Upper lobe of right lung (tissue), 1 donor: ENCODE data around the gene TAF4B. TPM values are rescaled to one million over a fixed set of nuclear protein-coding genes. Genes with fewer than 3 reads are reported as not detected.

ENCODE experiments used
- ATAC-seq: fragments of 200-7000 bp; cut with Tn5 transposase; one replicate; pipeline ENCODE4 v1.9.1; 2020; ENCODE audit warnings: mild to moderate bottlenecking, moderate library complexity
- DNase-seq: peaks from one replicate; pipeline ENCODE4 v3.0.0-alpha.2; 2020
- H3K27ac ChIP-seq: fragments of 200-600 bp; one replicate; pipeline ENCODE4 v1.8.0; 2022
- H3K27me3 ChIP-seq: fragments of 200-600 bp; one replicate; pipeline ENCODE4 v1.8.0; 2022; ENCODE audit warnings: mild to moderate bottlenecking
- H3K36me3 ChIP-seq: fragments of 200-600 bp; one replicate; pipeline ENCODE4 v1.8.0; 2022
- H3K4me1 ChIP-seq: fragments of 200-600 bp; one replicate; pipeline ENCODE4 v1.8.0; 2022
- H3K4me3 ChIP-seq: fragments of 200-600 bp; one replicate; pipeline ENCODE4 v1.8.0; 2022; ENCODE audit warnings: mild to moderate bottlenecking
- H3K9me3 ChIP-seq: fragments of 200-600 bp; one replicate; pipeline ENCODE4 v1.8.0; 2022
- CTCF ChIP-seq: fragments of 200-600 bp; IDR thresholded peaks from one replicate; pipeline ENCODE4 v1.8.0; 2022; ENCODE audit warnings: antibody characterized with exemption
- intact Hi-C: fragments of 100-400 bp; cut with DNase I; formaldehyde crosslinking; loops from one replicate; pipeline ENCODE4 v1.11.0; 2022
- total RNA-seq: library from RNA; stranded (reverse); fragmentation: NEBNext Ultra II Directional; extraction: Animal tissue kit (Norgen Biotek cat#: 25700); gene quantifications from one replicate; pipeline ENCODE4 v1.2.1, GENCODE V29; 2021
- donor health status: DM: no; HTN: yes; CAD: no; lungs with severe emphysema.

Gene TAF4B
- total RNA-seq, 1 donor from 2014 or later: 3.3 TPM

- DNase-seq (no peak), ATAC-seq (no peak)
- no peaks in the 10 kb centered on the region for H3K4me1 ChIP-seq
- no peaks in the 10 kb centered on the region for H3K27me3 ChIP-seq
- H3K36me3 ChIP-seq: no peaks in the 10 kb centered on the region
- no peaks in the 10 kb centered on the region for H3K9me3 ChIP-seq
- H3K27ac ChIP-seq: no peak overlapping the region
- H3K4me3 ChIP-seq: no peak overlapping the region
- TF ChIP-seq CTCF: no peak
- intact Hi-C loops: no loop called here
These were observed 190.9 kb downstream of the TAF4B start for GRCh38 chr18:26417190-26417589.

- H3K4me1 ChIP-seq: no peaks in the 10 kb centered on the region
- intact Hi-C loops: no loop called here
- H3K27ac ChIP-seq: no peak overlapping the region
- DNase-seq (no peak), ATAC-seq (no peak)
- no peaks in the 10 kb centered on the region for H3K36me3 ChIP-seq
- H3K9me3 ChIP-seq: no peaks in the 10 kb centered on the region
- H3K27me3 ChIP-seq: no peaks in the 10 kb centered on the region
- no peak overlapping the region for H3K4me3 ChIP-seq
- TF ChIP-seq CTCF: no peak
These were observed 192.0 kb downstream of the TAF4B start for GRCh38 chr18:26418225-26418624.

- no peaks in the 10 kb centered on the region for H3K36me3 ChIP-seq
- H3K9me3 ChIP-seq: no peaks in the 10 kb centered on the region
- ATAC-seq (no peak), DNase-seq (no peak)
- no peak overlapping the region for H3K4me3 ChIP-seq
- no peak for TF ChIP-seq CTCF
- no peaks in the 10 kb centered on the region for H3K27me3 ChIP-seq
- H3K27ac ChIP-seq: no peak overlapping the region
- intact Hi-C loops: no loop called here
- H3K4me1 ChIP-seq: no peaks in the 10 kb centered on the region
These were observed 193.5 kb downstream of the TAF4B start for GRCh38 chr18:26419746-26420145.

GRCh38 chr18:26421503-26421902, 195.3 kb downstream of the TAF4B start:
- no peaks in the 10 kb centered on the region for H3K4me1 ChIP-seq
- H3K27ac ChIP-seq: no peak overlapping the region
- intact Hi-C loops: no loop called here
- no peak for DNase-seq
- no peak for ATAC-seq
- no peak overlapping the region for H3K4me3 ChIP-seq
- H3K9me3 ChIP-seq: no peaks in the 10 kb centered on the region
- H3K27me3 ChIP-seq: no peaks in the 10 kb centered on the region
- H3K36me3 ChIP-seq: no peaks in the 10 kb centered on the region
- TF ChIP-seq CTCF: no peak

GRCh38 chr18:26421931-26422330, 195.7 kb downstream of the TAF4B start:
- no peak for TF ChIP-seq CTCF
- H3K4me3 ChIP-seq: no peak overlapping the region
- no peak for DNase-seq
- H3K4me1 ChIP-seq: no peaks in the 10 kb centered on the region
- H3K27ac ChIP-seq: no peak overlapping the region
- ATAC-seq: no peak
- H3K9me3 ChIP-seq: no peaks in the 10 kb centered on the region
- intact Hi-C loops: no loop called here
- H3K27me3 ChIP-seq: no peaks in the 10 kb centered on the region
- H3K36me3 ChIP-seq: no peaks in the 10 kb centered on the region

- H3K9me3 ChIP-seq: no peaks in the 10 kb centered on the region
- no peak overlapping the region for H3K4me3 ChIP-seq
- H3K36me3 ChIP-seq: no peaks in the 10 kb centered on the region
- H3K27me3 ChIP-seq: no peaks in the 10 kb centered on the region
- DNase-seq: no peak
- peak; percentile 24 for ATAC-seq
- intact Hi-C loops: no loop called here
- no peak for TF ChIP-seq CTCF
- H3K27ac ChIP-seq: no peak overlapping the region
- no peaks in the 10 kb centered on the region for H3K4me1 ChIP-seq
These were observed 196.4 kb downstream of the TAF4B start for GRCh38 chr18:26422472-26423162.
